Ishikawa (cell line): ENCODE results near the gene CD99L2.

Source experiments
- CEBPB ChIP-seq: IDR thresholded peaks from 2 replicates; pipeline ENCODE4 v1.6.1; 2012
- CREB1 ChIP-seq: IDR thresholded peaks from 2 replicates; pipeline ENCODE4 v1.6.1; 2012; ENCODE audit warnings: low read depth
- EGR1 ChIP-seq: IDR thresholded peaks from 2 replicates; pipeline ENCODE4 v1.6.1; 2012
- EP300 ChIP-seq: IDR thresholded peaks from 2 replicates; pipeline ENCODE4 v1.6.1; 2012; ENCODE audit warnings: borderline replicate concordance
- FOXM1 ChIP-seq: IDR thresholded peaks from 2 replicates; pipeline ENCODE4 v1.6.1; 2012; ENCODE audit warnings: low read depth, borderline replicate concordance
- MAX ChIP-seq: IDR thresholded peaks from 2 replicates; pipeline ENCODE4 v1.6.1; 2012
- NFIC ChIP-seq: IDR thresholded peaks from 2 replicates; pipeline ENCODE4 v1.6.1; 2012
- RAD21 ChIP-seq: IDR thresholded peaks from 2 replicates; pipeline ENCODE4 v1.6.1; 2012; ENCODE audit warnings: low read depth
- REST ChIP-seq: IDR thresholded peaks from 2 replicates; pipeline ENCODE4 v1.6.1; 2012; ENCODE audit warnings: low read depth, mild to moderate bottlenecking
- TAF1 ChIP-seq: IDR thresholded peaks from 2 replicates; pipeline ENCODE4 v1.6.1; 2012; ENCODE audit warnings: low read depth, mild to moderate bottlenecking
- TCF12 ChIP-seq: IDR thresholded peaks from 2 replicates; pipeline ENCODE4 v1.6.1; 2012; ENCODE audit warnings: low read depth
- TEAD4 ChIP-seq: IDR thresholded peaks from 2 replicates; pipeline ENCODE4 v1.6.1; 2012
- USF1 ChIP-seq: IDR thresholded peaks from 2 replicates; pipeline ENCODE4 v1.6.1; 2012
- YY1 ChIP-seq: IDR thresholded peaks from 2 replicates; pipeline ENCODE4 v1.6.1; 2012; ENCODE audit warnings: low read depth
- ZBTB7A ChIP-seq: IDR thresholded peaks from 2 replicates; pipeline ENCODE4 v1.6.1; 2012; ENCODE audit warnings: low read depth

The CD99L2 gene

GRCh38 chrX:150857453-150857852, 41.0 kb downstream of the CD99L2 start:
- TF ChIP-seq USF1, result no peak
- TF ChIP-seq TAF1, result no peak
- TF ChIP-seq CREB1, result no peak
- no peak for TF ChIP-seq CEBPB
- no peak for TF ChIP-seq EGR1
- no peak for TF ChIP-seq FOXM1
- TF ChIP-seq NFIC, result no peak

GRCh38 chrX:150856785-150857184, 41.7 kb downstream of the CD99L2 start:
- no peak for TF ChIP-seq YY1
- no peak for TF ChIP-seq USF1
- no peak for TF ChIP-seq CREB1
- TF ChIP-seq EGR1, result no peak

- no peak for TF ChIP-seq EP300
These were observed 42.4 kb downstream of the CD99L2 start for GRCh38 chrX:150856101-150856500.

GRCh38 chrX:150854856-150855255, 43.6 kb downstream of the CD99L2 start:
- TF ChIP-seq REST, result no peak
- no peak for TF ChIP-seq RAD21
- no peak for TF ChIP-seq TEAD4
- TF ChIP-seq FOXM1, result no peak
- TF ChIP-seq ZBTB7A, result no peak
- TF ChIP-seq EGR1, result no peak
- no peak for TF ChIP-seq USF1

- no peak for TF ChIP-seq EGR1
- TF ChIP-seq EP300, result no peak
- TF ChIP-seq FOXM1, result no peak
- no peak for TF ChIP-seq MAX
- no peak for TF ChIP-seq CEBPB
- TF ChIP-seq REST, result no peak
- no peak for TF ChIP-seq USF1
- TF ChIP-seq NFIC, result no peak
- TF ChIP-seq ZBTB7A, result no peak
- TF ChIP-seq TCF12, result no peak
- no peak for TF ChIP-seq TEAD4
- TF ChIP-seq RAD21, result no peak
- TF ChIP-seq TAF1, result no peak
- no peak for TF ChIP-seq YY1
- TF ChIP-seq CREB1, result no peak
These were observed 48.3 kb downstream of the CD99L2 start for GRCh38 chrX:150849996-150850720.

- TF ChIP-seq REST, result no peak
- no peak for TF ChIP-seq YY1
- TF ChIP-seq EGR1, result no peak
- no peak for TF ChIP-seq ZBTB7A
- no peak for TF ChIP-seq FOXM1
- TF ChIP-seq EP300, result no peak
- no peak for TF ChIP-seq RAD21
- TF ChIP-seq TEAD4, result no peak
- TF ChIP-seq CEBPB, result no peak
- no peak for TF ChIP-seq TCF12
- no peak for TF ChIP-seq NFIC
- TF ChIP-seq TAF1, result no peak
- TF ChIP-seq USF1, result no peak
- no peak for TF ChIP-seq CREB1
- no peak for TF ChIP-seq MAX
These were observed 49.0 kb downstream of the CD99L2 start for GRCh38 chrX:150849486-150849885.
